HepG2 (cell line): ENCODE measurements around the gene MAP3K8. TPM values are rescaled to one million over a fixed set of nuclear protein-coding genes. Genes with fewer than 3 reads are reported as not detected.

ENCODE experiments used
- KLF15 ChIP-seq: sonication (generic); formaldehyde crosslinking; IDR thresholded peaks from 2 replicates; pipeline ENCODE4 v1.8.1; 2023; ENCODE audit warnings: borderline replicate concordance, mild to moderate bottlenecking, inconsistent platforms, missing genetic modification reagents, mixed read lengths
- MED8 ChIP-seq: sonication (generic); formaldehyde crosslinking; IDR thresholded peaks from 2 replicates; pipeline ENCODE4 v1.8.1; 2023; ENCODE audit warnings: mild to moderate bottlenecking, missing genetic modification reagents; ENCODE audit not compliant: insufficient replicate concordance
- MLLT10 ChIP-seq: sonication (generic); formaldehyde crosslinking; IDR thresholded peaks from 2 replicates; pipeline ENCODE4 v1.4.0; 2020; ENCODE audit warnings: missing genetic modification reagents
- MTA1 ChIP-seq: sonication (generic); formaldehyde crosslinking; IDR thresholded peaks from 2 replicates; pipeline ENCODE4 v1.4.0; 2020; ENCODE audit warnings: missing genetic modification reagents, mild to moderate bottlenecking, borderline replicate concordance
- SRSF9 ChIP-seq: fragments of 200-400 bp; formaldehyde crosslinking; IDR thresholded peaks from 2 replicates; pipeline ENCODE4 v1.6.1; 2018; ENCODE audit warnings: borderline replicate concordance, mild to moderate bottlenecking, low read depth, low read length; ENCODE audit not compliant: insufficient read depth, poor library complexity, severe bottlenecking
- ZNF20 ChIP-seq: sonication (generic); formaldehyde crosslinking; IDR thresholded peaks from 2 replicates; pipeline ENCODE4 v1.4.0; 2020; ENCODE audit warnings: mild to moderate bottlenecking, moderate library complexity, missing genetic modification reagents
- ZNF282 ChIP-seq: fragments of 450-650 bp; IDR thresholded peaks from 2 replicates; pipeline ENCODE4 v1.6.1; 2018; ENCODE audit not compliant: partially characterized antibody
- ZNF451 ChIP-seq: sonication (generic); formaldehyde crosslinking; IDR thresholded peaks from 2 replicates; pipeline ENCODE4 v1.5.0; 2020; ENCODE audit warnings: mild to moderate bottlenecking, missing genetic modification reagents
- ZNF556 ChIP-seq: sonication (generic); formaldehyde crosslinking; IDR thresholded peaks from 2 replicates; pipeline ENCODE4 v1.4.0; 2020; ENCODE audit warnings: mild to moderate bottlenecking, missing genetic modification reagents, borderline replicate concordance
- ZNF773 ChIP-seq: sonication (generic); formaldehyde crosslinking; IDR thresholded peaks from 2 replicates; pipeline ENCODE4 v1.4.0; 2020; ENCODE audit warnings: missing genetic modification reagents, borderline replicate concordance
- polyA plus RNA-seq, 8 experiments: library from polyadenylated mRNA; depleted of rRNA in 3 of 8; stranded (reverse) in 7 of 8; unstranded in 1 of 8; fragments of >200 nt; fragmentation: Illumina TruSeq in 4 of 8; extraction: Trizol in 4 of 8; gene quantifications; 2 replicates each; pipeline versions ENCODE4 v1.2.1 to v1.2.3, GENCODE V29; 2011 to 2016; ENCODE audit warnings: low read depth in 4 of 8, missing spikeins in 1 of 8, mixed read lengths in 1 of 8; ENCODE audit not compliant: insufficient read depth in 1 of 8
- total RNA-seq, 5 experiments: library from RNA; depleted of rRNA; stranded (reverse); fragments of >200 nt; fragmentation: Illumina TruSeq; extraction: Trizol; gene quantifications; 2 replicates each; pipeline ENCODE4 v1.2.3, GENCODE V29; 2016; ENCODE audit warnings: low read depth in 1 of 5
- TF ChIP-seq, protein P1 (sequence below): sonication (generic); formaldehyde crosslinking; IDR thresholded peaks from 2 replicates; pipeline ENCODE4 v1.4.0; 2020; ENCODE audit warnings: missing genetic modification reagents, borderline replicate concordance
- TF ChIP-seq, protein P2 (sequence below): sonication (generic); formaldehyde crosslinking; IDR thresholded peaks from 2 replicates; pipeline ENCODE4 v1.5.1; 2020; ENCODE audit warnings: missing genetic modification reagents, mild to moderate bottlenecking, borderline replicate concordance
- TF ChIP-seq, protein P3 (sequence below): sonication (generic); formaldehyde crosslinking; IDR thresholded peaks from 2 replicates; pipeline ENCODE4 v1.4.0; 2020; ENCODE audit warnings: low read depth, mild to moderate bottlenecking, missing genetic modification reagents
- TF ChIP-seq, protein P4 (sequence below): sonication (generic); formaldehyde crosslinking; IDR thresholded peaks from 2 replicates; pipeline ENCODE4 v1.4.0; 2020; ENCODE audit warnings: missing genetic modification reagents
- TF ChIP-seq, protein P5 (sequence below): fragments of 450-650 bp; IDR thresholded peaks from 2 replicates; pipeline ENCODE4 v1.6.1; 2017; ENCODE audit warnings: mild to moderate bottlenecking

Gene MAP3K8
- total and polyA plus RNA-seq, 2 of the 13 experiments (the other 11 are each of a cell fraction or from before 2014, with no cell fraction given), result 19.3 to 37.9 TPM

DNA sequence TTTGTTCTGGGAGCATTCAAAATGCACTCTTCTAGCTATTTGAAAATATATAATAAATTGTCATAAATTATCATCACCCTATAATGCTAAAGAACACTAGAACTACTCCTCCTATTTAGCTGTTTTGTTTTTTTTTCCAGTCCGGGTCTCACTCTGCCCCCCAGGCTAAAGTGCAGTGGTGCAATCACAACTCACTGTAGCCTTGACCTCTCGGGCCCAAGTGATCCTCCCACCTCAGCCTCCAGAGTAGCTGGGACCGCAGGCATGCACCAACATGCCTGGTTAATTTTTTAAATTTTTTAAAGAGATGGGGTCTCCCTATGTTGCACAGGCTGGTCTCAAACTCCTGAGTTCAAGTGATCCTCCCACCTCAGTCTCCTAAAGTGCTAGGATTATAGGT is 43.8 kb upstream of the MAP3K8 start (continued):
- TF ChIP-seq ZNF20 (CRISPR knock-in tag) (no peak), MLLT10 (CRISPR knock-in tag) (no peak), MED8 (CRISPR knock-in tag) (no peak), KLF15 (CRISPR knock-in tag) (no peak), SRSF9 (no peak), ZNF556 (no peak), ZNF451 (no peak), ZNF282 (no peak), ZNF773 (CRISPR knock-in tag) (no peak), MTA1 (CRISPR knock-in tag) (no peak)
- TF ChIP-seq, protein P1, sequence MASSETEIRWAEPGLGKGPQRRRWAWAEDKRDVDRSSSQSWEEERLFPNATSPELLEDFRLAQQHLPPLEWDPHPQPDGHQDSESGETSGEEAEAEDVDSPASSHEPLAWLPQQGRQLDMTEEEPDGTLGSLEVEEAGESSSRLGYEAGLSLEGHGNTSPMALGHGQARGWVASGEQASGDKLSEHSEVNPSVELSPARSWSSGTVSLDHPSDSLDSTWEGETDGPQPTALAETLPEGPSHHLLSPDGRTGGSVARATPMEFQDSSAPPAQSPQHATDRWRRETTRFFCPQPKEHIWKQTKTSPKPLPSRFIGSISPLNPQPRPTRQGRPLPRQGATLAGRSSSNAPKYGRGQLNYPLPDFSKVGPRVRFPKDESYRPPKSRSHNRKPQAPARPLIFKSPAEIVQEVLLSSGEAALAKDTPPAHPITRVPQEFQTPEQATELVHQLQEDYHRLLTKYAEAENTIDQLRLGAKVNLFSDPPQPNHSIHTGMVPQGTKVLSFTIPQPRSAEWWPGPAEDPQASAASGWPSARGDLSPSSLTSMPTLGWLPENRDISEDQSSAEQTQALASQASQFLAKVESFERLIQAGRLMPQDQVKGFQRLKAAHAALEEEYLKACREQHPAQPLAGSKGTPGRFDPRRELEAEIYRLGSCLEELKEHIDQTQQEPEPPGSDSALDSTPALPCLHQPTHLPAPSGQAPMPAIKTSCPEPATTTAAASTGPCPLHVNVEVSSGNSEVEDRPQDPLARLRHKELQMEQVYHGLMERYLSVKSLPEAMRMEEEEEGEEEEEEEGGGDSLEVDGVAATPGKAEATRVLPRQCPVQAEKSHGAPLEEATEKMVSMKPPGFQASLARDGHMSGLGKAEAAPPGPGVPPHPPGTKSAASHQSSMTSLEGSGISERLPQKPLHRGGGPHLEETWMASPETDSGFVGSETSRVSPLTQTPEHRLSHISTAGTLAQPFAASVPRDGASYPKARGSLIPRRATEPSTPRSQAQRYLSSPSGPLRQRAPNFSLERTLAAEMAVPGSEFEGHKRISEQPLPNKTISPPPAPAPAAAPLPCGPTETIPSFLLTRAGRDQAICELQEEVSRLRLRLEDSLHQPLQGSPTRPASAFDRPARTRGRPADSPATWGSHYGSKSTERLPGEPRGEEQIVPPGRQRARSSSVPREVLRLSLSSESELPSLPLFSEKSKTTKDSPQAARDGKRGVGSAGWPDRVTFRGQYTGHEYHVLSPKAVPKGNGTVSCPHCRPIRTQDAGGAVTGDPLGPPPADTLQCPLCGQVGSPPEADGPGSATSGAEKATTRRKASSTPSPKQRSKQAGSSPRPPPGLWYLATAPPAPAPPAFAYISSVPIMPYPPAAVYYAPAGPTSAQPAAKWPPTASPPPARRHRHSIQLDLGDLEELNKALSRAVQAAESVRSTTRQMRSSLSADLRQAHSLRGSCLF (CRISPR knock-in tag), result no peak
- TF ChIP-seq, protein P2, sequence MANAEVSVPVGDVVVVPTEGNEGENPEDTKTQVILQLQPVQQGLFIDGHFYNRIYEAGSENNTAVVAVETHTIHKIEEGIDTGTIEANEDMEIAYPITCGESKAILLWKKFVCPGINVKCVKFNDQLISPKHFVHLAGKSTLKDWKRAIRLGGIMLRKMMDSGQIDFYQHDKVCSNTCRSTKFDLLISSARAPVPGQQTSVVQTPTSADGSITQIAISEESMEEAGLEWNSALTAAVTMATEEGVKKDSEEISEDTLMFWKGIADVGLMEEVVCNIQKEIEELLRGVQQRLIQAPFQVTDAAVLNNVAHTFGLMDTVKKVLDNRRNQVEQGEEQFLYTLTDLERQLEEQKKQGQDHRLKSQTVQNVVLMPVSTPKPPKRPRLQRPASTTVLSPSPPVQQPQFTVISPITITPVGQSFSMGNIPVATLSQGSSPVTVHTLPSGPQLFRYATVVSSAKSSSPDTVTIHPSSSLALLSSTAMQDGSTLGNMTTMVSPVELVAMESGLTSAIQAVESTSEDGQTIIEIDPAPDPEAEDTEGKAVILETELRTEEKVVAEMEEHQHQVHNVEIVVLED (CRISPR knock-in tag), result no peak
- TF ChIP-seq, protein P3, sequence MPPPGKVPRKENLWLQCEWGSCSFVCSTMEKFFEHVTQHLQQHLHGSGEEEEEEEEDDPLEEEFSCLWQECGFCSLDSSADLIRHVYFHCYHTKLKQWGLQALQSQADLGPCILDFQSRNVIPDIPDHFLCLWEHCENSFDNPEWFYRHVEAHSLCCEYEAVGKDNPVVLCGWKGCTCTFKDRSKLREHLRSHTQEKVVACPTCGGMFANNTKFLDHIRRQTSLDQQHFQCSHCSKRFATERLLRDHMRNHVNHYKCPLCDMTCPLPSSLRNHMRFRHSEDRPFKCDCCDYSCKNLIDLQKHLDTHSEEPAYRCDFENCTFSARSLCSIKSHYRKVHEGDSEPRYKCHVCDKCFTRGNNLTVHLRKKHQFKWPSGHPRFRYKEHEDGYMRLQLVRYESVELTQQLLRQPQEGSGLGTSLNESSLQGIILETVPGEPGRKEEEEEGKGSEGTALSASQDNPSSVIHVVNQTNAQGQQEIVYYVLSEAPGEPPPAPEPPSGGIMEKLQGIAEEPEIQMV (CRISPR knock-in tag), result no peak
- TF ChIP-seq, protein P4, sequence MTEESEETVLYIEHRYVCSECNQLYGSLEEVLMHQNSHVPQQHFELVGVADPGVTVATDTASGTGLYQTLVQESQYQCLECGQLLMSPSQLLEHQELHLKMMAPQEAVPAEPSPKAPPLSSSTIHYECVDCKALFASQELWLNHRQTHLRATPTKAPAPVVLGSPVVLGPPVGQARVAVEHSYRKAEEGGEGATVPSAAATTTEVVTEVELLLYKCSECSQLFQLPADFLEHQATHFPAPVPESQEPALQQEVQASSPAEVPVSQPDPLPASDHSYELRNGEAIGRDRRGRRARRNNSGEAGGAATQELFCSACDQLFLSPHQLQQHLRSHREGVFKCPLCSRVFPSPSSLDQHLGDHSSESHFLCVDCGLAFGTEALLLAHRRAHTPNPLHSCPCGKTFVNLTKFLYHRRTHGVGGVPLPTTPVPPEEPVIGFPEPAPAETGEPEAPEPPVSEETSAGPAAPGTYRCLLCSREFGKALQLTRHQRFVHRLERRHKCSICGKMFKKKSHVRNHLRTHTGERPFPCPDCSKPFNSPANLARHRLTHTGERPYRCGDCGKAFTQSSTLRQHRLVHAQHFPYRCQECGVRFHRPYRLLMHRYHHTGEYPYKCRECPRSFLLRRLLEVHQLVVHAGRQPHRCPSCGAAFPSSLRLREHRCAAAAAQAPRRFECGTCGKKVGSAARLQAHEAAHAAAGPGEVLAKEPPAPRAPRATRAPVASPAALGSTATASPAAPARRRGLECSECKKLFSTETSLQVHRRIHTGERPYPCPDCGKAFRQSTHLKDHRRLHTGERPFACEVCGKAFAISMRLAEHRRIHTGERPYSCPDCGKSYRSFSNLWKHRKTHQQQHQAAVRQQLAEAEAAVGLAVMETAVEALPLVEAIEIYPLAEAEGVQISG, result peak; percentile 30; the same call in 1 of the 2 replicates
- TF ChIP-seq, protein P5, sequence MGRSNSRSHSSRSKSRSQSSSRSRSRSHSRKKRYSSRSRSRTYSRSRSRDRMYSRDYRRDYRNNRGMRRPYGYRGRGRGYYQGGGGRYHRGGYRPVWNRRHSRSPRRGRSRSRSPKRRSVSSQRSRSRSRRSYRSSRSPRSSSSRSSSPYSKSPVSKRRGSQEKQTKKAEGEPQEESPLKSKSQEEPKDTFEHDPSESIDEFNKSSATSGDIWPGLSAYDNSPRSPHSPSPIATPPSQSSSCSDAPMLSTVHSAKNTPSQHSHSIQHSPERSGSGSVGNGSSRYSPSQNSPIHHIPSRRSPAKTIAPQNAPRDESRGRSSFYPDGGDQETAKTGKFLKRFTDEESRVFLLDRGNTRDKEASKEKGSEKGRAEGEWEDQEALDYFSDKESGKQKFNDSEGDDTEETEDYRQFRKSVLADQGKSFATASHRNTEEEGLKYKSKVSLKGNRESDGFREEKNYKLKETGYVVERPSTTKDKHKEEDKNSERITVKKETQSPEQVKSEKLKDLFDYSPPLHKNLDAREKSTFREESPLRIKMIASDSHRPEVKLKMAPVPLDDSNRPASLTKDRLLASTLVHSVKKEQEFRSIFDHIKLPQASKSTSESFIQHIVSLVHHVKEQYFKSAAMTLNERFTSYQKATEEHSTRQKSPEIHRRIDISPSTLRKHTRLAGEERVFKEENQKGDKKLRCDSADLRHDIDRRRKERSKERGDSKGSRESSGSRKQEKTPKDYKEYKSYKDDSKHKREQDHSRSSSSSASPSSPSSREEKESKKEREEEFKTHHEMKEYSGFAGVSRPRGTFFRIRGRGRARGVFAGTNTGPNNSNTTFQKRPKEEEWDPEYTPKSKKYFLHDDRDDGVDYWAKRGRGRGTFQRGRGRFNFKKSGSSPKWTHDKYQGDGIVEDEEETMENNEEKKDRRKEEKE, result no peak
